Left ventricle myocardium inferior (tissue), 1 donor: ENCODE results near the gene MX2. TPM values are rescaled to one million over a fixed set of nuclear protein-coding genes. Genes with fewer than 3 reads are reported as not detected.

Experiments used
- DNase-seq: peaks from one replicate; pipeline ENCODE4 v3.0.0-alpha.2; 2020
- H3K27ac ChIP-seq: fragments of 200-600 bp; replicated peaks from 2 replicates; pipeline ENCODE4 v1.8.0; 2021
- H3K27me3 ChIP-seq: fragments of 200-600 bp; 2 replicates; pipeline ENCODE4 v1.8.0; 2021; ENCODE audit warnings: low read depth
- H3K36me3 ChIP-seq: fragments of 200-600 bp; 2 replicates; pipeline ENCODE4 v1.8.0; 2021
- H3K4me1 ChIP-seq: fragments of 200-600 bp; 2 replicates; pipeline ENCODE4 v1.8.0; 2021
- H3K4me3 ChIP-seq: fragments of 200-600 bp; 2 replicates; pipeline ENCODE4 v1.8.0; 2021; ENCODE audit warnings: mild to moderate bottlenecking, moderate library complexity
- H3K9me3 ChIP-seq: fragments of 200-600 bp; replicated peaks from 2 replicates; pipeline ENCODE4 v1.8.0; 2021
- CTCF ChIP-seq: fragments of 200-600 bp; IDR thresholded peaks from 2 replicates; pipeline ENCODE4 v1.8.0; 2021; ENCODE audit warnings: antibody characterized with exemption, mild to moderate bottlenecking, borderline replicate concordance
- intact Hi-C: fragments of 100-400 bp; cut with micrococcal nuclease; formaldehyde crosslinking; loops from one replicate; pipeline ENCODE4 v1.11.0; 2022
- total RNA-seq: library from RNA; stranded (reverse); fragmentation: NEBNext Ultra II Directional; extraction: Animal tissue kit (Norgen Biotek cat#: 25700); gene quantifications from one replicate; pipeline ENCODE4 v1.2.1, GENCODE V29; 2021
- donor health status: DM: no; HTN: yes; CAD: no; lungs with severe emphysema.

Gene MX2
- total RNA-seq, 1 donor from 2014 or later, result 5.4 TPM

GRCh38 chr21:41374867-41375533 lies 13.2 kb downstream of the MX2 start:
- Histone ChIP-seq H3K4me3 (no peak overlapping the region), H3K27ac (no peak overlapping the region), H3K36me3 (peaks cover 30% of the 10 kb centered on the region), H3K9me3 (no peaks in the 10 kb centered on the region), H3K27me3 (peaks cover 4% of the 10 kb centered on the region), H3K4me1 (peaks cover 10% of the 10 kb centered on the region)
- no peak for TF ChIP-seq CTCF
- intact Hi-C loops, result no loop called here
- no peak for DNase-seq

- Histone ChIP-seq H3K27ac (no peak overlapping the region), H3K36me3 (peaks cover 39% of the 10 kb centered on the region), H3K4me3 (no peak overlapping the region), H3K9me3 (no peaks in the 10 kb centered on the region), H3K4me1 (peaks cover 5% of the 10 kb centered on the region), H3K27me3 (no peaks in the 10 kb centered on the region)
- no peak for DNase-seq
- no peak for TF ChIP-seq CTCF
- intact Hi-C loops, result no loop called here
These were observed 14.0 kb downstream of the MX2 start for GRCh38 chr21:41375875-41376274.

GRCh38 chr21:41377715-41378114 lies 15.9 kb downstream of the MX2 start:
- no peak for DNase-seq
- Histone ChIP-seq H3K36me3 (peaks cover 56% of the 10 kb centered on the region), H3K27ac (no peak overlapping the region), H3K9me3 (no peaks in the 10 kb centered on the region), H3K27me3 (no peaks in the 10 kb centered on the region), H3K4me3 (no peak overlapping the region), H3K4me1 (no peaks in the 10 kb centered on the region)
- intact Hi-C loops, result no loop called here
- TF ChIP-seq CTCF, result no peak

GRCh38 chr21:41378849-41379248 lies 17.0 kb downstream of the MX2 start:
- Histone ChIP-seq H3K4me3 (no peak overlapping the region), H3K36me3 (peaks cover 65% of the 10 kb centered on the region), H3K9me3 (no peaks in the 10 kb centered on the region), H3K27me3 (no peaks in the 10 kb centered on the region), H3K27ac (no peak overlapping the region), H3K4me1 (no peaks in the 10 kb centered on the region)
- no peak for DNase-seq
- no peak for TF ChIP-seq CTCF
- intact Hi-C loops, result no loop called here

GRCh38 chr21:41379901-41380300 lies 18.1 kb downstream of the MX2 start:
- H3K27ac ChIP-seq, result no peak overlapping the region
- H3K36me3 ChIP-seq, result peaks cover 69% of the 10 kb centered on the region
- intact Hi-C loops, result no loop called here

More at GRCh38 chr21:41379901-41380300, 18.1 kb downstream of the MX2 start:
- DNase-seq, result no peak
- no peak overlapping the region for H3K4me3 ChIP-seq
- no peaks in the 10 kb centered on the region for H3K9me3 ChIP-seq
- TF ChIP-seq CTCF, result no peak
- H3K4me1 ChIP-seq, result no peaks in the 10 kb centered on the region
- no peaks in the 10 kb centered on the region for H3K27me3 ChIP-seq
